C4-2B (cell line): Measurements from ENCODE around the gene FGGY.

Experiments
- ZFX ChIP-seq: fragments of 450-650 bp; IDR thresholded peaks from 2 replicates; pipeline ENCODE4 v1.6.1; 2017
- TF ChIP-seq, protein P1 (sequence below): fragments of 450-650 bp; conservative IDR thresholded peaks from 2 replicates; pipeline ENCODE4 v1.5.1; 2017; ENCODE audit warnings: mild to moderate bottlenecking

DNA sequence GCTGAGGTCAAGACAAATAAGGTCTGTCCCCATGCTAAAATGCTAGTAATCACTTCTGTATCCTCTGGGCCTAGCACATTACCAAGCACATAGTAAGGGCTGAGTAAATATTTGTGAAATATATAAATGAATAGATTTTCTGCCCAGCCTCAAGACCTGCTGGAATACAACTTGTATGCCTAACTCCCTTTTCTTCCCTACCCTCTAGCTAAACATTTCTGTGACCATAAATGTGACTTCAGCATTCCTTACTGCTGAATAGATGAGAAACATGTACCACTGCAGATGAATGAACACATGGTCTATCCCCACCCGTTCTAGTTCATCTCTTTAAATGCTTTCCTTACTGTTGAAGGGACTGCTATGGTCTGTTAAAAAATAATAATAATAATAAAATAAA is 308.9 kb downstream of the FGGY start:
- TF ChIP-seq, protein P1, sequence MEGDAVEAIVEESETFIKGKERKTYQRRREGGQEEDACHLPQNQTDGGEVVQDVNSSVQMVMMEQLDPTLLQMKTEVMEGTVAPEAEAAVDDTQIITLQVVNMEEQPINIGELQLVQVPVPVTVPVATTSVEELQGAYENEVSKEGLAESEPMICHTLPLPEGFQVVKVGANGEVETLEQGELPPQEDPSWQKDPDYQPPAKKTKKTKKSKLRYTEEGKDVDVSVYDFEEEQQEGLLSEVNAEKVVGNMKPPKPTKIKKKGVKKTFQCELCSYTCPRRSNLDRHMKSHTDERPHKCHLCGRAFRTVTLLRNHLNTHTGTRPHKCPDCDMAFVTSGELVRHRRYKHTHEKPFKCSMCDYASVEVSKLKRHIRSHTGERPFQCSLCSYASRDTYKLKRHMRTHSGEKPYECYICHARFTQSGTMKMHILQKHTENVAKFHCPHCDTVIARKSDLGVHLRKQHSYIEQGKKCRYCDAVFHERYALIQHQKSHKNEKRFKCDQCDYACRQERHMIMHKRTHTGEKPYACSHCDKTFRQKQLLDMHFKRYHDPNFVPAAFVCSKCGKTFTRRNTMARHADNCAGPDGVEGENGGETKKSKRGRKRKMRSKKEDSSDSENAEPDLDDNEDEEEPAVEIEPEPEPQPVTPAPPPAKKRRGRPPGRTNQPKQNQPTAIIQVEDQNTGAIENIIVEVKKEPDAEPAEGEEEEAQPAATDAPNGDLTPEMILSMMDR: no peak
- TF ChIP-seq ZFX: no peak
